Large intestine (tissue), 3 donors: ENCODE results near the gene FRMD4A. TPM values are rescaled to one million over a fixed set of nuclear protein-coding genes. Genes with fewer than 3 reads are reported as not detected.

Experiments used
- DNase-seq, 2 donors: peaks; one replicate each; pipeline versions ENCODE4 v3.0.0 to v3.0.0-alpha.2; 2013
- H3K27ac ChIP-seq: one replicate; pipeline ENCODE4 v1.5.1; 2013; ENCODE audit warnings: low read length
- H3K27me3 ChIP-seq: 2 replicates; pipeline ENCODE4 v1.6.1; 2013; ENCODE audit warnings: low read length; ENCODE audit not compliant: control insufficient read depth, insufficient read depth
- H3K36me3 ChIP-seq: 2 replicates; pipeline ENCODE4 v1.6.1; 2013; ENCODE audit warnings: low read length; ENCODE audit not compliant: control insufficient read depth, insufficient read depth
- H3K4me1 ChIP-seq: one replicate; pipeline ENCODE4 v1.6.1; 2013; ENCODE audit warnings: low read length; ENCODE audit not compliant: control insufficient read depth, insufficient read depth
- H3K4me3 ChIP-seq: one replicate; pipeline ENCODE4 v1.5.1; 2013; ENCODE audit warnings: low read length
- H3K9me3 ChIP-seq: one replicate; pipeline ENCODE4 v1.6.1; 2013; ENCODE audit warnings: mild to moderate bottlenecking, low read depth, low read length, moderate library complexity; ENCODE audit not compliant: control insufficient read depth
- WGBS: methylation state at CpG from one replicate; pipeline ENCODE4 v1.1.5; 2013; ENCODE audit warnings: low lambda C conversion rate; ENCODE audit not compliant: insufficient coverage; 5-methylcytosine and 5-hydroxymethylcytosine counted together
- polyA plus RNA-seq: library from polyadenylated mRNA; unstranded; fragments of 120-200 nt; gene quantifications from one replicate; pipeline ENCODE4 v1.2.1, GENCODE V29; 2013

The FRMD4A gene
- polyA plus RNA-seq, 1 donor: 19.8 TPM

DNA sequence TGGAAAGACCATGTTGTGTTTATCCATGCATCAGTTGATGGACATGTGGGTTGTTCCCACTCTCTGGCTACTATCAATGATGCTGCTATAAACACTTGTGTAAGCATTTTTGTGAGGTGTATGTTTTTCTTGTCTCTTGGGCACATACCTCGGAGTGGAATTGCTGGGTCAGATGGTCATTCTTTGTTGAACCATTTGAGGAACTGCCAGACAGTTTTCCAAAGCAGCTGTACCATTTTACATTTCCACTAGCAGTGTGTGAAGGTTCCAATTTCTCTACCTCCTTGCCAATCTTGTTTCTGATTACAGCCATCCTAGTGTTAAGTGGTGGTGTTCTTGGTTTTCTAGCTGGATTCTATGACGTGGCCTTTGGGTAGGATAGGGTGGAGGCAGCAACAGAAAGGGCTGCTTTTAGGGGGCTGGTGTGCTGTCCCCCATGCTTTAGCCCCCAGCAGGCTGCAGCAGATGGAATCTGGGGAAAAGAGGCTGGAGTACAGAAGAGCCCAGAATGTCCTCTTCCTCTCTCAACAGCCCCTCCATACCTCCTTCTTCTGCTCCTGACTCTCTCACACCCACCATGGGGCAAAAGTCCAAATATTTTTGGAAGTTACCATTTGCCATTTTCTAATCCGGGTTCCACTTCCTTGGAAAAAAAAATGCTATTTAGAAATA is 352.7 kb downstream of the FRMD4A start:
- H3K36me3 ChIP-seq: no peaks in the 10 kb centered on the region
- H3K27ac ChIP-seq: no peak overlapping the region
- H3K4me3 ChIP-seq: no peak overlapping the region

DNA sequence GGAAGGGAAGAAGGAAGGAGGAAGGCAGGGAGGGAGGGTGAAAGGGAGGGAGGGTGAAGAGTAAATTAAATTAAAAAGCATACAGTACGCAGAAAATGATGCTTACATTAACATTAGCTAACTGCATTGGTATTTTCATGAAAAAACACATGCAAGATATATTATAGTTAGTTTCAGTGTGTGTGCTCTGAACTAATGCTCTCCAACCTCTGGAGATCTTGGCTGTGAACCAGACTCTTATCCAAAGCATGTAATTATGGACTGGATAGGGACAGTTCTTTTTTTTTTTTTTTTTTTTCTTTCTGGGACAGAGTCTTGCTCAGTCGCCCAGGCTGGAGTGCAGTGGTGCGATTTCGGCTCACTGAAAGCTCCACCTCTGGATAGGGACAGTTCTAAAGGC is 357.0 kb downstream of the FRMD4A start:
- DNase-seq: no peak

More for the DNA sequence above, 352.7 kb downstream of the FRMD4A start:
- no peak for DNase-seq
- WGBS: no CpG with 5 or more reads among the region's 3 CpGs
- no peaks in the 10 kb centered on the region for H3K9me3 ChIP-seq
- no peaks in the 10 kb centered on the region for H3K4me1 ChIP-seq
- no peaks in the 10 kb centered on the region for H3K27me3 ChIP-seq

DNA sequence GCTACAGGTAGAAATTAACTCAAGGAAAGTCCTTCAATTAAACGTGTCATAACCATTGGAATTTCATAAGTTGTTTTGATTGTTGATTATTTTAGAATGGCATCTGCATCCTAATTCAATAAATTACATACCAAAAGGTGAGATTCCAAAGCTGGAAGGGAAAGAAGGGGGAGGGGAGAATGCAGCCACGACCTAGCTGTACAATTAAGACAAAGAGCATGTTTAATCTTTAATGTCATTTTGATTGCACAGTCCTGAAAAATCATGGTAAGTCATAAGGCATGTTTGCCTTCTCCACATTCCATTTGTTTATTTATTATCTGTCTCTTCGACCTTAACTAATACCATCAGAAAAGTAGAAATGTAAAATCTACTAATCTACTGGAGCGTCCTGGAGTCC is 358.1 kb downstream of the FRMD4A start:
- Histone ChIP-seq H3K36me3 (no peaks in the 10 kb centered on the region), H3K27me3 (no peaks in the 10 kb centered on the region), H3K9me3 (no peaks in the 10 kb centered on the region), H3K4me1 (no peaks in the 10 kb centered on the region), H3K4me3 (no peak overlapping the region), H3K27ac (no peak overlapping the region)
- 20% methylated on average over 1 of the region's 4 CpGs for WGBS
- DNase-seq: no peak

More for the DNA sequence above, 357.0 kb downstream of the FRMD4A start:
- WGBS: 69% methylated on average over 2 of the region's 4 CpGs
- Histone ChIP-seq H3K4me3 (no peak overlapping the region), H3K4me1 (no peaks in the 10 kb centered on the region), H3K36me3 (no peaks in the 10 kb centered on the region), H3K27me3 (no peaks in the 10 kb centered on the region), H3K27ac (no peak overlapping the region), H3K9me3 (no peaks in the 10 kb centered on the region)

DNA sequence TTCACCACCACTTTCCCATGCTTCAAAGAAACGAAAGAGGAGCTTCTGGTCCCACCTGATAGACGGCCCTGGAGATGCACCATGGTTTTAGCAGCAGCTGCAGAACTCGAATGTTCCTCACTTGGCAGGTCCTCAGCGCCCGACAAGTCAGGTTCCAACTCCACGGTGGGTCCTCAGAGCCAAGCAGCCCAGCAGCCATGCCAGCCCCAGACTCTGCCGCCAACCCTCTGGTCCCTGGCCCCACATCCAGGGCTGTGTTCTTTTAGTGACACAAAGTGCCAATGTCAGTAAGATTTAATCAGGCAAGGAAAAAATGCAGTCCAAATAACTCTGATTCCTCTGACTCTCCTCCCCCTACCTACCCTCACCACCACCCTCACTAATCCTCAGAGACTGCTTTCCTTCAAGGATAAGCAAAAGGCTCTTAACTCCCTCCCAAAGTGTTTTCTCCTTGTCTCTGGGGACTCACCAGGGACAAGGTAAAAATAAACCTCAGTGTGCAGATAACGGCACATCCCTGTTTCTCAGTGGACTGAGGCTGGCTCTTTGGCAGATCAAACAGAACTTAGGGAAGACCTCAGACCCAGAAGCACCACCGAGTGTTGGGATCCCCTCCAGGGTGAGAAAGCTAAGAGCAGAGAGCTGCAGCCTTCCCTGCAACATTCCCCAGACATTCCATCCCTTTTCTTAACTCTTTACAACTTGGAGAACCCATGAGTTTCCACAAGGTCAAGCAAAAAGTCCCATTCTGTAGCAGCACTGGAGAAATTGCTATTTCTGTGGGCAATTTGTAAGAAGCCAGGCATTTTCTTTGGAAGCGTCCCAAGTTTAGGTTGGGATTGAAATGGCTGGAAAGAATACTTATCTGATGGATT is 358.9 kb downstream of the FRMD4A start:
- Histone ChIP-seq H3K27ac (no peak overlapping the region), H3K36me3 (no peaks in the 10 kb centered on the region), H3K4me1 (no peaks in the 10 kb centered on the region), H3K27me3 (no peaks in the 10 kb centered on the region), H3K9me3 (no peaks in the 10 kb centered on the region), H3K4me3 (no peak overlapping the region)
- DNase-seq: no peak
- 86% methylated on average over 1 of the region's 10 CpGs for whole genome bisulfite sequencing

DNA sequence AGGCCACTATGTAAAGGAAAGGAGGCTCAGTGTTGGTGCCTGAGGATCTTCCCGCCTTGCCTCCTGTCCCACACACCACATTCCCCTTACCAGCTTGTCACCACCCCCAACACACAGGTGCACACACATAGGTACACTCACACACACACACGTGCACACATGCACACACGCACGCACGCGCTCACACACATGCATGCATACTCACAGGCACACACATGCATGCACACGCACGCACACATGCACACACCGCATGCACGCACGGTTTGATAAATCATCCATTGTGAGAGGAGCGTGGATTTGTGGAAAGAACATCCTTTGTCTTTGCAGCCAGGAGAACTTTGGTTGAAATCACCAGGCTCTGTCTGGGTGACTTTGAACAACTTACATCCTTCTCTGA is 359.8 kb downstream of the FRMD4A start:
- WGBS: 100% methylated on average over 1 of the region's 12 CpGs
- no peak overlapping the region for H3K4me3 ChIP-seq
- no peaks in the 10 kb centered on the region for H3K4me1 ChIP-seq
- no peaks in the 10 kb centered on the region for H3K9me3 ChIP-seq
- no peaks in the 10 kb centered on the region for H3K27me3 ChIP-seq
- H3K36me3 ChIP-seq: no peaks in the 10 kb centered on the region
- no peak overlapping the region for H3K27ac ChIP-seq
- no peak for DNase-seq

DNA sequence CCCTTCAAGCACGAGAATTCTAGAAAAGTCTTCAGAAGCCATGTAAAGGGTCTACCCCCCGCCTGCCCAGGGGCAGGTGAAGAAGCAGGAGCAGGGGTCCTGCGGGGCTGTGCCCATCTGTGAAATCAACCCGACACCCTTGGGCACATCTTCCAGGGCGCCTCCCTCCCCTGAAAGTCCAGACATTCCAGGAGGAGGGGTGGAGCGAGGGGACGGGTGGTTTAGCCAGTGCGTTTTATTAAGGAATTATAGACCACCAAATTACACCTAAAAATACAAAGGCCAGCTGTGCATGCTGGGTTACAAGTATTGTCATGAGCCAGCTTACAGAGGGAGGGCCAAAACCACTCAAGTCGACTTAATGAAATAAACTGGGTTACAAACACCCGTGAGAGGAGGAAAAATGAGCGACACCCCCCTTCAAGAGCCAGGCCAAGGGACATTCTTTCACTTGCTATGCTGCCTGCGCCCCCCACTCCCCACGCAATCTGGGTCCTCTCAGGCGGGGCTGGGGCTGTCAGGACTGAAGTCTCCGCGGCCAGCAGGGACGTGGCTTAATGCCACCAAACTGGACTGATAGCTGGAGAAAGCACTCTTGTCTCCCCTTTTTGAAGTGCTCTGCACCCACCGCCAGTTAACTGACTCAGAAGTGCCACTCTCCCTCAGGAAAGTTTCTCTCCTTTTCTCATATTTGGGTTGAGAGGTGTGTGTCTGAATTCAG is 360.3 kb downstream of the FRMD4A start:
- no peak overlapping the region for H3K4me3 ChIP-seq
- no CpG with 5 or more reads among the region's 18 CpGs for WGBS
- H3K27me3 ChIP-seq: no peaks in the 10 kb centered on the region
- H3K4me1 ChIP-seq: no peaks in the 10 kb centered on the region
- H3K36me3 ChIP-seq: no peaks in the 10 kb centered on the region
- H3K27ac ChIP-seq: no peak overlapping the region
- DNase-seq: no peak
- no peaks in the 10 kb centered on the region for H3K9me3 ChIP-seq

DNA sequence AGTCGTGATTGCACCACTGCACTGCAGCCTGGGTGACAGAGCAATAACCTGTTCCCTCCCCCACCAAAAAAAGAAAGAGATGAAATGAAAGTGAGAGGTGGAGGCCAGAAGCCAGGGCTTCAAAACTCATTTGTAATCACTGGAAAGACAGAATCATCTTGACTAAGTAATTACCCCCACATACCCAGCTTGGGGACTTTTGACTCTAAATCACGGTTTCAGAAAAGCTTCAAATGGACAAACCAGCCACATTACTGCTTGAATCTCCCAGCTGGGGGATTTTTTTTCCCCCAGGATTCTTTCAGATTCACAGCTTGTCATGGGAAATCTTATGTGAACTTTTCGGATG is 361.0 kb downstream of the FRMD4A start:
- Histone ChIP-seq H3K4me3 (no peak overlapping the region), H3K4me1 (no peaks in the 10 kb centered on the region), H3K9me3 (no peaks in the 10 kb centered on the region), H3K27me3 (no peaks in the 10 kb centered on the region), H3K27ac (no peak overlapping the region), H3K36me3 (no peaks in the 10 kb centered on the region)
- no peak for DNase-seq
- 83% methylated on average over 1 of the region's 3 CpGs for WGBS

DNA sequence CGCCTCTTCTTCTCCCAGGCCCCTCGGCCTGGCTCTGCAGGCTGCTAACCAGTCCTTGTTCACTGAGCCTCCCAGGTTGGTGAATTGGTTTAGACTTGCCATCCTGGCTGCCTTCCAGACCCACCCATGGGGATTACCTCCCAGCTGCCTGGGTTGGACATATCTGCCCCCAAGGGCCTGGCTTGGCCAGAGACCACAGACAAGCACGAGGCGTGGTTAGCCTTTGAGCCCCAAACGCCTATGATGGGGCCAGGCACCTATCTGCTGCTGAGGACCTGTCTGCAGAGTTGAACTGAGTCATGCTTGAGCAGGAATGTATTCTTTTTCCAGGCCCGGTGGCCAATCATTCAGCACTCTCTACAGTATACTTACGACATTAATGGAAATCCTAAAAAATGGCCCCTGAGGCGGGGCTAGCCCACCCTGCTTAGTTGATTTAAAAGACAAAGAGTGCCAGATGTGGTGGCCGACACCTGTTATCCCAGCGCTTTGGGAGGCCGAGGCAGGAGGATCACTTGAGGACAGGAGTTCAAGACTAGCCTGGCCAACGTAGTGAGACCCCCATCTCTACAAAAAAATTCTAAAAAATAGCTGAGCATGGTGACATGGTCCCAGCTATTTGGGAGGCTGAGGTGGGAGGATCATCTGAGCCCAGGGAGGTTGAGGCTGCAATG is 361.5 kb downstream of the FRMD4A start:
- WGBS: no CpG with 5 or more reads among the region's 12 CpGs
- no peak overlapping the region for H3K27ac ChIP-seq
- no peaks in the 10 kb centered on the region for H3K4me1 ChIP-seq
- no peak overlapping the region for H3K4me3 ChIP-seq
- H3K36me3 ChIP-seq: no peaks in the 10 kb centered on the region
- DNase-seq: no peak
- H3K9me3 ChIP-seq: no peaks in the 10 kb centered on the region
- no peaks in the 10 kb centered on the region for H3K27me3 ChIP-seq

DNA sequence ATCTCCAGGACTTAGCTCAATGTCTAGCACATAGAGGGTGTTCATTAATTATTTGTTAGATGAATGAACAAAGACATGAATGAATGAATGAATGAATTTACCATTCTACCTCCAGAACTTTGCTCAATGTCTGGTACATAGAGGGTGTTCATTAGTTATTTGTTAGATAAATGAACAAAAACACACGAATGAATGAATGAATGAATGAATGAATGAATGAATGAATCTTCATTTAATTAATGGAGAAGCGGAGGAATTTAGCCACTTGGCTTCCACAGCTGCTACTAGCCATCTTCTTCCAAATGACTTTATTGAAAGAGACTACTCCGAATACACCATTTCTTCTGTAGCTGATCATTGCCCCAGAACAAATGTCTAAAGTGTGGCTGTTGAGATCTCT is 368.9 kb downstream of the FRMD4A start:
- Histone ChIP-seq H3K4me3 (no peak overlapping the region), H3K36me3 (no peaks in the 10 kb centered on the region), H3K9me3 (no peaks in the 10 kb centered on the region), H3K27me3 (no peaks in the 10 kb centered on the region), H3K27ac (no peak overlapping the region), H3K4me1 (no peaks in the 10 kb centered on the region)
- 100% methylated on average over 1 of the region's 3 CpGs for WGBS
- no peak for DNase-seq

DNA sequence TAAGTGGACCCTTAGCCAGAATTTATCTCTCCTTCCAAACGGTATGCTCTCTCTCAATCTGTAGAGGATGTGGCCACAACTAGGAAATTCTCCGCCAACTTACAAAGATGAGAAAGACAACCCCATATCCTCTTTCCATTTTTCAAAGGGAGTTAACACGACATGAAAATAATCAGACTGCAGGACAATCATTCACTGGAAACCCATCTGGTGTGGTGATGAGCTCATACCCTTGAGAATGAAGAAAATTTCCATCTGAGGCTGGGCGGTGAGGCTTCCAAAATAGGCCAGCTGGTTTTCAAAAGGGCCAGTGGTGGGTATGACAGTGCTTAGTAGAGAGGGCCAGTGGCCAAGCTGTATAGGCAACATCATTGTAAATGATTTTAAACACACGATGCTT is 369.6 kb downstream of the FRMD4A start:
- no peaks in the 10 kb centered on the region for H3K27me3 ChIP-seq
- no peaks in the 10 kb centered on the region for H3K4me1 ChIP-seq
- no peaks in the 10 kb centered on the region for H3K36me3 ChIP-seq
- no peaks in the 10 kb centered on the region for H3K9me3 ChIP-seq
- 45% methylated on average over 2 of the region's 5 CpGs for WGBS
- no peak for DNase-seq
- no peak overlapping the region for H3K4me3 ChIP-seq
- H3K27ac ChIP-seq: no peak overlapping the region
